HEK293T (cell line): ENCODE data around the gene MITF.

Experiments
- CTCF ChIA-PET: fragments of 350-600 bp; formaldehyde crosslinking; extraction: SDS; loops from one replicate; lab custom pipeline; 2021; ENCODE audit warnings: antibody characterized with exemption, inconsistent platforms; lab: Yijun Ruan, JAX
- POLR2A ChIA-PET: fragments of 350-600 bp; formaldehyde crosslinking; extraction: SDS; loops from one replicate; lab custom pipeline; 2020; ENCODE audit warnings: antibody characterized with exemption, inconsistent platforms; lab: Yijun Ruan, JAX
- DNase-seq: peaks from one replicate; pipeline ENCODE4 v3.0.0; 2012; ENCODE audit warnings: mixed read lengths; ENCODE audit errors: extremely low spot score
- ARNT ChIP-seq: fragments of 450-650 bp; IDR thresholded peaks from 2 replicates; pipeline ENCODE4 v1.6.1; 2017; ENCODE audit warnings: mild to moderate bottlenecking
- BHLHE40 ChIP-seq: fragments of 450-650 bp; IDR thresholded peaks from 2 replicates; pipeline ENCODE4 v1.6.1; 2016; ENCODE audit warnings: mild to moderate bottlenecking, moderate library complexity, borderline replicate concordance
- CTBP1 ChIP-seq: fragments of 450-650 bp; IDR thresholded peaks from 2 replicates; pipeline ENCODE4 v1.6.1; 2016; ENCODE audit warnings: borderline replicate concordance
- ELF4 ChIP-seq: fragments of 450-650 bp; IDR thresholded peaks from 2 replicates; pipeline ENCODE4 v1.6.1; 2017; ENCODE audit warnings: antibody characterized with exemption
- FOXA1 ChIP-seq: fragments of 450-650 bp; IDR thresholded peaks from 2 replicates; pipeline ENCODE4 v1.6.1; 2016; ENCODE audit warnings: mild to moderate bottlenecking
- FOXK2 ChIP-seq: fragments of 450-650 bp; IDR thresholded peaks from 2 replicates; pipeline ENCODE4 v1.6.1; 2016; ENCODE audit warnings: mild to moderate bottlenecking
- FOXM1 ChIP-seq: fragments of 450-650 bp; IDR thresholded peaks from 2 replicates; pipeline ENCODE4 v1.6.1; 2017; ENCODE audit warnings: mild to moderate bottlenecking, borderline replicate concordance
- HDGF ChIP-seq: fragments of 450-650 bp; IDR thresholded peaks from 2 replicates; pipeline ENCODE4 v1.6.1; 2017; ENCODE audit warnings: antibody characterized with exemption, borderline replicate concordance
- L3MBTL2 ChIP-seq: fragments of 450-650 bp; conservative IDR thresholded peaks from 2 replicates; pipeline ENCODE4 v1.6.1; 2016; ENCODE audit warnings: mild to moderate bottlenecking
- LEF1 ChIP-seq: fragments of 450-650 bp; IDR thresholded peaks from 2 replicates; pipeline ENCODE4 v1.6.1; 2017; ENCODE audit warnings: mild to moderate bottlenecking, borderline replicate concordance
- NFRKB ChIP-seq: fragments of 450-650 bp; IDR thresholded peaks from 2 replicates; pipeline ENCODE4 v1.6.1; 2016; ENCODE audit warnings: mild to moderate bottlenecking, moderate library complexity
- SP1 ChIP-seq: fragments of 450-650 bp; IDR thresholded peaks from 2 replicates; pipeline ENCODE4 v1.6.1; 2017
- SUZ12 ChIP-seq: fragments of 450-650 bp; IDR thresholded peaks from 2 replicates; pipeline ENCODE4 v1.6.1; 2016; ENCODE audit warnings: mild to moderate bottlenecking
- TARDBP ChIP-seq: fragments of 450-650 bp; IDR thresholded peaks from 2 replicates; pipeline ENCODE4 v1.6.1; 2016
- ZNF384 ChIP-seq: fragments of 450-650 bp; IDR thresholded peaks from 2 replicates; pipeline ENCODE4 v1.6.1; 2016
- TF ChIP-seq, protein P1 (sequence below): fragments of 450-650 bp; IDR thresholded peaks from 2 replicates; pipeline ENCODE4 v1.6.1; 2016

Gene MITF

DNA sequence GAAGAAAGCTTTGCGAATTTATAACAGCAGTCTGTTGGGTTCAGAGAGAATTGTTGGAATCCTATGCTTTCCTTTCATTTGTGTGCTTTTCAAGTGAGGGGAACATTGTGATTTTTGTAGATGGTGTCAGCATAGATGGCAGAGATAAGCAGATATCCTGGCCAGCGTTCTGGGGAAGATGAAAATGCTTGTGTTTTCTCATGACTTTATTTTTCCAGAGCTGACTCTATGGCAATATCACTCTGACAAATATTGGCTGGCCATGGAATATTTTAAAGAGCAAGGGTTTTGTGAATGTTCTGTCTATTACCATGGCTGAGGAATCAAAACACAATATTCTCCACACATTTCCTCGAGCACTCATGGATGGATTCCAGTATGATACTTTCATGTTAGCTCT is 108.8 kb downstream of the MITF start:
- no peak for DNase-seq
- POLR2A ChIA-PET, result no interaction called here
- TF ChIP-seq LEF1 (no peak), ZNF384 (no peak), BHLHE40 (no peak), L3MBTL2 (no peak), FOXK2 (no peak), SP1 (no peak)
- CTCF ChIA-PET, result interaction anchor here (0.6 kb wide), 1 partner anchor 32 kb away, joined by 3 read pairs; no protein-coding TSS in a partner anchor

DNA sequence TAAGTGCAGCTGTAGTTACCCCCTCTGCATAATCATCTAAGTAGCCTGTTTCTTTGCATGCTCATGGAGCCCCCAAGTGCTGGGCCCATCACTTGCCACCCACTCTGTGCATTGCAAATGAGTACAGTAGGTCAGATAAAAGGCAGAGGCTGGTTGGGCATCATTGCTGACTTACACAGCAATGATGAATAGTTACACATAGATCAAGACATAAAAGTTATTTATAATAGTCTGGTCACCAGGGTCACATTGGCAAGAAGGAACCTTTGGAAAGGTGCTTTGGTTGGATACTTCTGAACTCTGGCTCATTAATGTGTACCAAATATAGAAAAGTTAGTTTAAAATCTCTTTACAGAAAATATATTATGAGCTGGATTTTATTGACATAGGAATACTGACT is 111.6 kb downstream of the MITF start:
- CTCF ChIA-PET, result no interaction called here
- POLR2A ChIA-PET, result no interaction called here
- no peak for DNase-seq
- TF ChIP-seq FOXK2 (no peak), SUZ12 (no peak), ELF4 (no peak), L3MBTL2 (no peak)

DNA sequence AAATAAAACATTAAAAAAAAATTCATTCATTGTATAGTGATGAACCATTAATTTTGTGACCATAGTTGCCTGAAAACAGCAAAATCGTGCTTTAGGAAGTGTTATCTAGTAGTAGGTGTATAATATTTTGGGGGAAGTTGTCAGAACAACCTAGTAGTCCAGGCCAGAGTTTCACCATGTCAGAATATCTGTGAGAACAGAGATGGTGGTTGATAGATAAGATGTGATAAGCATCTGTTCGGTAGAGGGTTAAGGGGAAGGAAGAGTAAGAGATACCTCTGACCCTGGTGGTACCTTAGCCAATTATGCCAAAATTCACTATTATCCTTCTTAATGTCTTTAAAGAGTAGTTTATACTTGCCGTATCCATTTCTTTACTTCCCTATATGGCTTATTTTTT is 113.8 kb downstream of the MITF start:
- POLR2A ChIA-PET, result no interaction called here
- TF ChIP-seq ELF4, result no peak
- no peak for TF ChIP-seq L3MBTL2
- TF ChIP-seq FOXA1, result no peak
- TF ChIP-seq, protein P1, sequence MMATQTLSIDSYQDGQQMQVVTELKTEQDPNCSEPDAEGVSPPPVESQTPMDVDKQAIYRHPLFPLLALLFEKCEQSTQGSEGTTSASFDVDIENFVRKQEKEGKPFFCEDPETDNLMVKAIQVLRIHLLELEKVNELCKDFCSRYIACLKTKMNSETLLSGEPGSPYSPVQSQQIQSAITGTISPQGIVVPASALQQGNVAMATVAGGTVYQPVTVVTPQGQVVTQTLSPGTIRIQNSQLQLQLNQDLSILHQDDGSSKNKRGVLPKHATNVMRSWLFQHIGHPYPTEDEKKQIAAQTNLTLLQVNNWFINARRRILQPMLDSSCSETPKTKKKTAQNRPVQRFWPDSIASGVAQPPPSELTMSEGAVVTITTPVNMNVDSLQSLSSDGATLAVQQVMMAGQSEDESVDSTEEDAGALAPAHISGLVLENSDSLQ, result no peak
- no peak for TF ChIP-seq FOXM1
- TF ChIP-seq ARNT, result no peak
- TF ChIP-seq ZNF384, result no peak
- TF ChIP-seq NFRKB, result no peak
- TF ChIP-seq LEF1, result no peak
- TF ChIP-seq CTBP1, result no peak
- no peak for TF ChIP-seq HDGF
- no peak for TF ChIP-seq SUZ12
- no peak for TF ChIP-seq SP1
- TF ChIP-seq FOXK2, result no peak
- TF ChIP-seq BHLHE40, result no peak
- no peak for TF ChIP-seq TARDBP
- DNase-seq, result no peak
- CTCF ChIA-PET, result no interaction called here

DNA sequence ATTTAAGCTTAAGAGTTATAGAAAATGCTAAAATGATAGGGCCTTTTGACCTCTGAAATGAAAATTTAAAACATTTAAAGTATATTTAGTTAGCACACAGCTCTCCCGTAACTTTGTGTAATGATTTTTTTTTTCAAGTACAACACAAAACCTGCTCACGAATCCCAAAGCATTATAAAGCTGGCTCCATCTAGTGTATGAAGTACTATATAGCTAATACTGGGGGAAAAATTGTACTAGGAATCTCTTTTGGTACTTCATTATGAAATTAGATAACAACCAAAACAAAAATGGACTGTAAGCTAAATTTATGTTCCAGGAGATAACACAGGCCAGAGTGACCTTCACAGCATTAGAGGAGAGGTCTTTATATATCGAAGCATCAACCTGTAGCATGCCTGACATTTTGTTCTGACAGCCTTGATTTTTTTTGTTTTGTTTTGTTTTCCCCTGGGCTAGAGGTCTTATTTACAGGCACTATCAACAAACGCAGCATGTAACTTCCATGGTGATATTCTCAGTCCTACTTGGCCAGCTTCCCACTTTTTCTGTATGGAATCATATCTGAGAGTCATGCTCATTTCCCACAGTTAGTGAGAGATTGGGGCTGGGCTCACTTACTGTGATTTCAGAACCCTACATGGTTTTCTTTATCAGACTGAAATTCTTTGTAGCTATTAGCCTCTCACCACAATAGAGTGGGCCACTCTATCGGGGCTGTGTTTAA is 116.3 kb downstream of the MITF start:
- peak; percentile 12 for DNase-seq
- CTCF ChIA-PET, result interaction anchor here (0.6 to 1.3 kb wide), 7 partner anchors 10 to 169 kb away, joined by 3 to 5 read pairs (median 4); no protein-coding TSS in a partner anchor
- TF ChIP-seq LEF1 (no peak), ZNF384 (peak; percentile 66), L3MBTL2 (no peak)
- POLR2A ChIA-PET, result no interaction called here

DNA sequence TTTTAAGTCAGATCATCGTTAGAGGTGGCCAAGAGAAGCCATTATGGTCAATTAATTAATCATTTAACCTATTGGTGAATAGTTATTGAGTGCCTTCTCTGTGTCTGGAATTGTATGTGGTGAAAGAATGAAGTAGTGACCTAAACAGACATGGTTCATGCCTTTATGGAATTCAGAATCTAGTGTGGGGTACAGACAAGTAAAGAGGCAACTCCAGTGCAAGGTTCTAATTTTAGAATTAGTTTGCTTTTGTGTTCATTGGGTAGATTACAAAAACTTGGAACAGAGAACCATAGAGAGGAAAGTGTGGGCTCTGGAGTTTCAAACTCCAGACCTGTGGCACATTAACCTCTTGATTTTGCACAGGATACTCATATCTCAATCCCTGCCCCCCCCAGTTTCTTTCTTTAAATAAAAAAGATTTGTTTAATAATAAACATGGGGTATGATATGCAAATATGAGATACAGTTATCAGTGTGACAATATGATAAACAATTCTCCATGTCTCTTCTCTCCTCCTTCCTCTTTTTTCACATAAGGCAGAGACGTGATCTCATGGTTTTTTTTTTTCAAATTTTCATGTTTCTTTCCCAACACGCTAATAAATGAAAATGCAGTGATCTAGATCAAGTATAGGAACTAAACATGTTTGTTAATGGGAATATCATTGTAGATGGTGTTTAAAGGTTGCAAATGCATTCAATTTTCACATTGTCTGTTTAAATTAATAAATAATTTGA is 117.9 kb downstream of the MITF start:
- no peak for DNase-seq
- TF ChIP-seq BHLHE40 (no peak), L3MBTL2 (no peak), CTBP1 (no peak), ZNF384 (no peak), FOXK2 (no peak), TARDBP (no peak), FOXA1 (no peak), FOXM1 (no peak), SP1 (no peak), HDGF (no peak), LEF1 (no peak), SUZ12 (no peak), ARNT (no peak), ELF4 (no peak), NFRKB (no peak)
- TF ChIP-seq, protein P1, result no peak
- CTCF ChIA-PET, result no interaction called here
- POLR2A ChIA-PET, result no interaction called here

DNA sequence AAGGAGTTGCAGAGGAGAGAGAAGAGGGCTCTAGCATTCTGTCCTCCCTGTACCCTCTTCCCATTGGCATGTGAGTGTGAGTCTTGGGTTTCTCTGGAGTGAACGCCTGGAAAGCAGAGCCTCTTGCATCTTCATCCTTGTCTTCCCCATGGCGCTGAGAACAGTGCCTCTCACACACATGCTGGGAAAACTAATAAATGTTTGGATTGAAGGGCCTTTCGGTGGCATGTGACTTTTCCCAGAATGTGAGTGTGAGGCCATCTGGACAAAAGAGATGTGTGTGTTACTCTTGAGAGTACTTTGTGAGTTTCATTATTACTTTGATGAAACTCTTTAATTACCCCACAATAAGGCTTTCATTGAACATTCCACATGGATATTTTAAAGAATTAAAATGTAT is 122.3 kb downstream of the MITF start:
- CTCF ChIA-PET, result no interaction called here
- no peak for DNase-seq
- no peak for TF ChIP-seq TARDBP
- no peak for TF ChIP-seq NFRKB
- no peak for TF ChIP-seq L3MBTL2
- TF ChIP-seq FOXM1, result no peak
- TF ChIP-seq FOXK2, result no peak
- TF ChIP-seq SP1, result no peak
- TF ChIP-seq FOXA1, result no peak
- no peak for TF ChIP-seq ZNF384
- POLR2A ChIA-PET, result no interaction called here

DNA sequence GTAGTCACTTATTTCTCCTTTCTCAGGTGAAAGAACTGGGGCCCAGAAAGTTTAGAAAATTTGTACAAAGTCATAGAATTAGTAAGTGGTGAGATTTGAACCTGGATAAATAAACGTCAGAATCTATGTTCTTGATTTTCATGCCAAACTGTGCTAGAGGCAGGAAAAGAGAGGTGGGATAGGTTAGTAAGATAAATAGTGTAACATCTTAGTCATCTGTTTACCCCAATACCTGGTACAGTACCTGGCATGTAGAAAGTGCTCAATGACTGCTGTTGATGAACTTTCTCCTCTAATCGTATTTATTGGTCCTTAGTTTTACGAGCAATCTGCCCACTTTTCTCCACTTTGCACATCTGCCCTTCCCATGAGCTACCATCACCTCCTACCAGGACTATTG is 124.9 kb downstream of the MITF start:
- TF ChIP-seq ARNT (no peak), ELF4 (no peak), FOXA1 (no peak), FOXM1 (no peak), BHLHE40 (no peak), LEF1 (no peak), NFRKB (no peak), FOXK2 (no peak), SP1 (no peak)
- TF ChIP-seq, protein P1, result no peak
- ChIA-PET POLR2A (no interaction called here), CTCF (no interaction called here)
- no peak for DNase-seq
